ENCODE data around the gene SORBS2.

Gene SORBS2

DNA sequence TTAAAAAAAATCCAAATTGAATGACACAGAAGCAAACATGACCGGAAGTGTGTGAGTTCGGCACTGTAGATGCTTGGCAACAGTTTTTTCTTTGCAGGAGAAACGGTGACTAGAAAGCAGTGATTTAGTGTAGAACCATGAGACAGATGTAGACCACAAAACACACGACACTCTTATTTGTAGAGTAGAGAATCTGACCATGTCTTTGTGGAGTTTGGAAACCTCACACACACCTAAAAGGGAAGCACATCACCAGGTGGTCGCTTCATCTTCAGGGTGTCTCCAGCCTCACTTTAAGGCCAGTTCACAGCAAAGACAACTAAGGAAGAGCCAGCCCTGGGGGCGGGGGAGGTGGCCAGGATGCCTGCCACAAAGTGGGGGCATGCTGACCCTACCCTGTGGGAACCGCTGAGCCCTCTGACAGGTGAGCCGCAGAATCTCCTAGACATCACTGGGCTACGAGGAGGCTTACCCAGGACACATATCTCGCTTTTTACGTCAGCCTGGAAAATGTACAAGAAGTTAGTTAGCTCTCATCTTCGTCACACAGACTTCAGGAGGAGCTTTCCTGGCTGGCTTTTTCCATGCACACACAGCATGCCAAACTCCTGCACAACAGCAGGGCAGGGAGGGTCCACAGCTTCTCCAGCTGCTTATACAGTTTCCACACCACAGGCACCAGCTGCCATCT is 212.3 kb downstream of the SORBS2 start:
- DNase-seq (ENCODE audit: insufficient read length, low spot score) (no peak), FAIRE-seq (no peak)
- TF ChIP-seq, protein P1, sequence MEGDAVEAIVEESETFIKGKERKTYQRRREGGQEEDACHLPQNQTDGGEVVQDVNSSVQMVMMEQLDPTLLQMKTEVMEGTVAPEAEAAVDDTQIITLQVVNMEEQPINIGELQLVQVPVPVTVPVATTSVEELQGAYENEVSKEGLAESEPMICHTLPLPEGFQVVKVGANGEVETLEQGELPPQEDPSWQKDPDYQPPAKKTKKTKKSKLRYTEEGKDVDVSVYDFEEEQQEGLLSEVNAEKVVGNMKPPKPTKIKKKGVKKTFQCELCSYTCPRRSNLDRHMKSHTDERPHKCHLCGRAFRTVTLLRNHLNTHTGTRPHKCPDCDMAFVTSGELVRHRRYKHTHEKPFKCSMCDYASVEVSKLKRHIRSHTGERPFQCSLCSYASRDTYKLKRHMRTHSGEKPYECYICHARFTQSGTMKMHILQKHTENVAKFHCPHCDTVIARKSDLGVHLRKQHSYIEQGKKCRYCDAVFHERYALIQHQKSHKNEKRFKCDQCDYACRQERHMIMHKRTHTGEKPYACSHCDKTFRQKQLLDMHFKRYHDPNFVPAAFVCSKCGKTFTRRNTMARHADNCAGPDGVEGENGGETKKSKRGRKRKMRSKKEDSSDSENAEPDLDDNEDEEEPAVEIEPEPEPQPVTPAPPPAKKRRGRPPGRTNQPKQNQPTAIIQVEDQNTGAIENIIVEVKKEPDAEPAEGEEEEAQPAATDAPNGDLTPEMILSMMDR (IDR thresholded peaks at IDR 0.05; ENCODE audit: insufficient read depth, missing control alignments), result no peak

- no peak for DNase-seq (ENCODE audit: insufficient read length, low spot score)
- no peak for FAIRE-seq
- TF ChIP-seq, protein P1 (IDR thresholded peaks at IDR 0.05; ENCODE audit: insufficient read depth, missing control alignments), result no peak
Measured at GRCh38 chr4:185598846-185599552, 213.0 kb downstream of the SORBS2 start.

DNA sequence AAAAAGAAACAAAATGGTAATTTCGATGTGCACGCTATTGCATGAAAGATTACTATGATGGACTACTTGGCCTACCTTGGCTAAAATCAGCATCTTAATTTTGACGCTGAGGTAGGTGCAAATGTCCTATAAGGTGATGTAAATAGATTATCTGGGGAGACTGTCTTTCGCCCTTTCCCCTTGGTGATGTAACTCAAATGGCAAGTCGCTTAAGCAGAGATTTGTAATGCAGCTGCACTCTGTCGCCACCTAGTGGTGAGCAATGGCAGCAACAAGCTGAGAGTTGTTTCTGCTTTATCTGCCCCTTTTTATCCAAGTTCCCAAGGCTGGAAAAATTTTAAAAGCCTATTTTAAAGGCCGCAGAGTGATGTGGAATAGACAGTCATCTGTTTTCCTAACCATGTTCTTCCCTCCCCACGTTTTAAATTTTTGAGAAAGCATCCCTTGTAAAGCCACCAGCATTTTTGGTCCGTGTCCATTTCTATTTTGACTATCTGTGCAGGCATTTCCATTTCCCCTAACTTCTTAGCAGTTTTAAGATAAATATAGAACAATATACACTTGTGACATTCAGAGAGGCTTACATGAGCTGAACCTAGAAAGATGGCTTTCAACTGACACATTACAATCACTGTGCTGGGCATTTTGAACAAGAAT is 214.3 kb downstream of the SORBS2 start:
- TF ChIP-seq, protein P1 (IDR thresholded peaks at IDR 0.05; ENCODE audit: insufficient read depth, missing control alignments), result peak; percentile 99
- FAIRE-seq (peak; percentile 91), DNase-seq (ENCODE audit: insufficient read length, low spot score) (peak; percentile 33)

DNA sequence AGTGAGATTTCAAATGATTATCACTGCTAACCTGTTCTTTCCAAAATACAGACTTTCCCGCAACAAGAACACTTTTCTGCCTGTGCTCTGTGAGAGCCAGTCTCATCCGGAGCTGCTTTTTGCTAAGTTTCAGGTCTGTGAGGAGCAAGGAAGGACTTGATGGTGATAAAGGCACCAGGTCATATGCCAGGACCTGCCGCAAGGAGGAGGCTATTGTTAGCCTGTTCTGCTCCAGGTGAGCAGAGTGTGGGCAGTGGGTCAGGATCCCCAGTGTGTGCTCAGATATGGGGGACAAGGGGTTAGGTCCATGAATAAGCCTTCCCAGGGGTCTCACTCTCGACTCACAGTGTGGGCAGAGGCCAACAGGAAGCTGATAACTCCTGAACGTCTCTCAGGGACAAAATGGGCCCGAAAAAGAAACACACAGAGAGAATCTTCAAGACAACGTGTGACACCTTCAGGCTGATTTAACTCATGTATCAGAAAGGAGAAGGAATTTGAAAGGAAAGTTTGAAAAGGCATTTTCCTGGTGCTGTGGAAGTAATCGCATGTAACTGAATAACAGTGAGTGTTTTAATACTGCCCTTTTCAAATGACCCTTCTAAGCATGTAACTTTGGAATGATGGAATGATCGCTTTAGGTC is 219.0 kb downstream of the SORBS2 start:
- FAIRE-seq, result no peak
- TF ChIP-seq, protein P1 (IDR thresholded peaks at IDR 0.05; ENCODE audit: insufficient read depth, missing control alignments), result no peak
- no peak for DNase-seq (ENCODE audit: insufficient read length, low spot score)

DNA sequence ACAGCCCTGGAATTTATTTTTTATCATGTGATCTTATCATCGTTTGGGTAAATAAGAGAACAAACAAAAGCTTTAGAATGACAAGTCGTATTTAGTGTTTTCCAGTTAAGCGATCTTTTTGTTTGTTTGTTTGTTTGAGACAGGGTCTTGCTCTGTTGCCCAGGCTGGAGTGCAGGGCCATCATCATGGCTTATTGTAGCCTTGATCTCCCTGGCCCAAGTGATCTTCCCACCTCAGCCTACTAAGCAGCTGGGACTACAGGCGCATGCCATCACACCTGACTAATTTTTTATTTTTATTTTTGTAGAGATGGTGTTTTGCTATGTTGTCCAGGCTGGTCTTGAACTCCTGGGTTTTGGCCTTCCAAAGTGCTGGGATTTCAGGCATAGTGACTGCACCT is 219.6 kb downstream of the SORBS2 start:
- TF ChIP-seq, protein P1 (IDR thresholded peaks at IDR 0.05; ENCODE audit: insufficient read depth, missing control alignments), result no peak
- DNase-seq (ENCODE audit: insufficient read length, low spot score) (no peak), FAIRE-seq (no peak)

GRCh38 chr4:185591679-185592141 is 220.3 kb downstream of the SORBS2 start:
- TF ChIP-seq, protein P1 (IDR thresholded peaks at IDR 0.05; ENCODE audit: insufficient read depth, missing control alignments), result no peak
- FAIRE-seq (no peak), DNase-seq (ENCODE audit: insufficient read length, low spot score) (no peak)

Data from D721Med (cell line).